ENCODE results near the gene SLC50A1.

SLC50A1 gene

DNA sequence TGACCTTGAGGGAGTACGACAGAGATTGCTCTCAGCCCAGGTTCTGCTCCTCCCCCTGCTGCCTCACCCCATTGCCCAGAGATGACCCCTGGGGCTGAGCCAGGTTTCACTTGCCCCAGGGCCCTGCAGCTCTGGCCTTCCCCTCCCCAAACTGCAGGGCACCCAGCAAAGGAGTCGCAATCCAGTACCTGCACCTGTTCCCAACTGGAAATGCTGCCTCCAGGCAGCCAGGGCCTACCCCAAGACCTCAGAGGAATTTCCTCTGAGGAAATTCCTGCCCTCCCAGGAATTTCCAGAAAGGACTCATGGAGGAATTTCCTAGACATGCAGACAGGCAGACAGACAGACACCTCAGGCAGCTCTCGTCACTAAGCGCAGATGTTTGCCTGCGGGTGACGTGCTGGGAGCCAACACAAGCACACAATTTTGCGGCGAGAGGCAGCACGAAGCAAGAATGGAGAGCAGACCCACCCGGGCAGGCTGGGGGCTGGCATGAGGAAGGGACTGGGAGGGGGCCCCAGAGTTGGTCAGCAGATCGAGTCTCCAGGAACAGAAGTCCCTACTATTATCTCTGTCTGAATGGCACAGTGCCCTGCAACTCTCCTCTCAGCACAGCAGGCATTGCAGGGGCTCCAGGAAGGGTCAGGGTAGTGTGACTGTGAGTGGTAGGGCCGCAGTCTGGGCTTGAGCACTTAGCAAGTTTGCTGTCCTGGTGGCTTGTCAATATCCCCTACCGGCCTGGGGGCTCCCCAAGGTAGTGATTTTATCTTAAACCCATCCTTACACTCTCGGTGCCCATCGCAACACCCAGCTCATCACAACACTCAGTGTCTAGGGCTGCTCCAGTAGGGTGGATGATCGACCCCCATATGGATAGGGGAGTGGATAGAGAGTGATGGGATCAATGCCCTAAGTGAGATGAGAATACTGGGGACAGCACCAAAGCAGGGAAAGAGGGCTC lies 10.9 kb upstream of the SLC50A1 start:
- TF ChIP-seq, protein P1, sequence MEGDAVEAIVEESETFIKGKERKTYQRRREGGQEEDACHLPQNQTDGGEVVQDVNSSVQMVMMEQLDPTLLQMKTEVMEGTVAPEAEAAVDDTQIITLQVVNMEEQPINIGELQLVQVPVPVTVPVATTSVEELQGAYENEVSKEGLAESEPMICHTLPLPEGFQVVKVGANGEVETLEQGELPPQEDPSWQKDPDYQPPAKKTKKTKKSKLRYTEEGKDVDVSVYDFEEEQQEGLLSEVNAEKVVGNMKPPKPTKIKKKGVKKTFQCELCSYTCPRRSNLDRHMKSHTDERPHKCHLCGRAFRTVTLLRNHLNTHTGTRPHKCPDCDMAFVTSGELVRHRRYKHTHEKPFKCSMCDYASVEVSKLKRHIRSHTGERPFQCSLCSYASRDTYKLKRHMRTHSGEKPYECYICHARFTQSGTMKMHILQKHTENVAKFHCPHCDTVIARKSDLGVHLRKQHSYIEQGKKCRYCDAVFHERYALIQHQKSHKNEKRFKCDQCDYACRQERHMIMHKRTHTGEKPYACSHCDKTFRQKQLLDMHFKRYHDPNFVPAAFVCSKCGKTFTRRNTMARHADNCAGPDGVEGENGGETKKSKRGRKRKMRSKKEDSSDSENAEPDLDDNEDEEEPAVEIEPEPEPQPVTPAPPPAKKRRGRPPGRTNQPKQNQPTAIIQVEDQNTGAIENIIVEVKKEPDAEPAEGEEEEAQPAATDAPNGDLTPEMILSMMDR (IDR thresholded peaks at IDR 0.05; ENCODE audit: low read length, missing control alignments) = no peak
- no peak overlapping the region for H3K4me3 ChIP-seq (replicated peaks; ENCODE audit: low read depth, low read length)
- peak; percentile 66 for DNase-seq (ENCODE audit: low read depth)

DNA sequence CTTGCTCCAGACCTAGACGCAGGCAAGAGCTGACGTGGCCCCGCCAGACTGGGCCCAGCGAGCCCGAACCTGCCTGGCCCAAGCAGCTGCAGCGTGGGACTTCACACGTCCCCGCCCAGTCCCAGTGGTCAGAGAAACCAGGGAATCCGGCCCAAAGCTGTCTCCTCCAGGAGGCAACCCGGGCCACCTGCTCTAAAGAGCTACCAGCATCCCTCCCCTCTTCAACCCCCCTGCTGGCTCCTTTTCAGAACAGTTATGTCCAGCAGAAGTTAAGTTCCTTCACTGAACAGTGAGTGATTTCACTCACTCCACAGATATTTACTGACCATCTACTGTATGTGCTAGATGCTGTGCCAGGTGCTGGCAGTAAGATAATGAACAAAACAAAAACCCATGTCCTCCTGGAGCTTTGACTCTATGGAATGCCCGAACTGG lies 10.1 kb upstream of the SLC50A1 start:
- no peak overlapping the region for H3K4me3 ChIP-seq (replicated peaks; ENCODE audit: low read depth, low read length)
- TF ChIP-seq, protein P1 (IDR thresholded peaks at IDR 0.05; ENCODE audit: low read length, missing control alignments) = no peak
- DNase-seq (ENCODE audit: low read depth) = no peak

DNA sequence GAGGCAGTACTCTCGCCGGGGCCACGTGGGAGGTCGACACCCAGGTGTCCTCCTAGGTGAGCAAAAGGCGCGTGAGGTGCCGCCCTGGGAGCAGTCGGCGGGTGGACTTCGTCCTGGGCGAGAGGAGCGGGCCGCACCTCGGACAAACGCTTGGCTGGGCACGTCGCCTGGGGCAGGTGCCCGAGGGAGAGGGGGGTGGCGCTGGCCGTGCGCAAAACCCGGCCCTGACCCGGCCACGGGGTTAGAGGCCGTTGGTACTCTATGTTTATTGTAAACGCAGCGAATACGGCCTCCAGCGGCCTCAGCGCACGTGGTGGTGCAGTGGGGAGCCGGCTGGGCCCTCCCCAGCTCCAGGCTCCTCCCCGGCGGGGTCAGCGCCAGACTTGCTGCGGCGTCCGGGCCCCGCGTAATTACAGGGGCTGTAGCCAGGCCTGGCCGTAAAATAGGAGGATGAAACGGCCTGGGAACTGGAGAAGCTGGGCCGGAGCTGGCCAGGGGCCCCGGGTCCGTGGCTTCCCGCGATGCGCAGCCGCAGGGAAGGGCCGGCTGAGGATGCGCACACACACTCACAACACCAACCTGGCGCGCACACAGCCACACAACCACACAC lies 9.6 kb upstream of the SLC50A1 start:
- DNase-seq (ENCODE audit: low read depth) = peak; percentile 48
- H3K4me3 ChIP-seq (replicated peaks; ENCODE audit: low read depth, low read length) = peak overlapping the region; percentile 19
- TF ChIP-seq, protein P1 (IDR thresholded peaks at IDR 0.05; ENCODE audit: low read length, missing control alignments) = no peak

DNA sequence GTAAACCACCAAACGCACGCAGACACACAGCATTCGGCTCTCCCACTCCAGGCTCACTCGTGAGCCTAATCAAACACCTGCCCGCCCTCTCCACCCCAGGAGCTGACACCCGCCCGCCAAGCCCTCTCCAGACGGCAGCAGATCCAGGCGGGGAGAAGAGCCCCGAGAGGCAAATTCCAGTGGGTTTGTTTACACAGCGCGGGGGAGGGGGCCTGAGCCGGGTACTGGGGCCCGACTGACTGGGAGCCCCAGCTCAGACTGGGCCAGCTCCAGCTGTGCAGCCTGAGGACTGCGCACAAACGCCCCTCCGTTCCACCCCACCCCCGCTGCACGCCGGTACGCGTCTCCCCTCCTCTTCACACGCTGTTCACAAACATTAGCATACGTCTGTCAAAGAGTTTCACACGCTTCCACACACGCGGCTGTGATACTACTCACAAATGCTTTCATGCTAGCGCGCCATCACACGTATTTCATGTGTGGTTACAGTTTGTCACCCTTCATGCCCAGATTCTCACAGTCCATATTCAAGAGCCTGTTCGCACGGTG lies 9.0 kb upstream of the SLC50A1 start:
- TF ChIP-seq, protein P1 (IDR thresholded peaks at IDR 0.05; ENCODE audit: low read length, missing control alignments) = no peak
- no peak for DNase-seq (ENCODE audit: low read depth)

DNA sequence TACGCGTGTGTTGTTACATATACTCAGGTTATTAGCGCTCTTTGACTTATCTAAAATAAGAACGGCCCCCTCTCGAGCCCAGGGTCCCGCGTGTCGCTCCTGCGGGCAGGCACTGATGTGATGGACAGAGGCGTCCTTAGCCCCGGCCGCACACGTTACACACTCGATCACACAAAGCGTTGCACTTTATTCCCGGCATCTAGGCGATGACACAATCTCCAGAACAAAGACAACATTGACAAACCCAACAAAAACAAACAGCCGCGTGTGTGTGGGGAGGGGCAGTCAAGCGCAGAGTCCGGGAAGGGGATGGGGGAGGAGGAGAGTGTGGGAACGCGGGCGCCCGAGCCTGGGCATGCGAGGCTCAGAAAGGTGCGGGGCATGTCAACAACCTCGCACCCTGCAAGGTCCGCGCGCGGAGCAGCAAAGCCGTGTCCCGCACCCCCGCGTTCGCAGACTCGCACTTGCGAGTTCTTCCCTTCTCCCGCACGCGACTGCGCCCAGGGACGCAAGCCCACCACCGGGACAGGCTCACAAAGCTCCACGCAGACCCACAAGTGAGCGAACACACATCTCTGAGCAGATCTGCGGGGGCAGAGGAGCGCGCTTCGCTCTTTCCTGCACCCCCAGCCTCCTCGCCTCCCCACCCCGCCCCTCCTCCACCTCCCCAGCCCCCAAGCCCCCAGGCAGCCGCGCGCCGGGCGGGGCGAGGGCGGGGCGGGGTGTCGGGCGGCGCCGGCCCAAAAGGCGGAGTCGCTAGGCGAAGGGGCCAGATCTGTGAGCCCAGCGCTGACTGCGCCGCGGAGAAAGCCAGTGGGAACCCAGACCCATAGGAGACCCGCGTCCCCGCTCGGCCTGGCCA lies 8.3 kb upstream of the SLC50A1 start, which contains the start of gene EFNA1:
Gene EFNA1, plus strand, starts transcription at position 772 of the 862 bp plus-strand sequence. CDS start 102 bp downstream, outside the sequence.
- peak; percentile 89 for DNase-seq (ENCODE audit: low read depth)

More for the DNA sequence above, 9.0 kb upstream of the SLC50A1 start:
- peak overlapping the region; percentile 77 for H3K4me3 ChIP-seq (replicated peaks; ENCODE audit: low read depth, low read length)

More for the DNA sequence above, 8.3 kb upstream of the SLC50A1 start, which contains the start of gene EFNA1:
- peak within 1 kb of the TSS; percentile 77 for H3K4me3 ChIP-seq (replicated peaks; ENCODE audit: low read depth, low read length)
- TF ChIP-seq, protein P1 (IDR thresholded peaks at IDR 0.05; ENCODE audit: low read length, missing control alignments) = no peak
